Neural crest cell (in vitro differentiated cells): Measurements from ENCODE around the gene DHFR. TPM values are rescaled to one million over a fixed set of nuclear protein-coding genes. Genes with fewer than 3 reads are reported as not detected.

Source experiments
- DNase-seq: peaks from one replicate; pipeline ENCODE4 v3.0.0; 2021; ENCODE audit warnings: low read depth, mixed read lengths, low spot score
- H3K27ac Mint-ChIP-seq: one replicate; pipeline ENCODE4 v1.8.0; 2021; ENCODE audit warnings: mild to moderate bottlenecking, mixed read lengths; ENCODE audit not compliant: unreplicated experiment
- H3K27me3 Mint-ChIP-seq: 2 replicates; pipeline ENCODE4 v1.8.0; 2021; ENCODE audit warnings: low read depth, mild to moderate bottlenecking, mixed read lengths
- H3K36me3 Mint-ChIP-seq: 2 replicates; pipeline ENCODE4 v1.8.0; 2021; ENCODE audit warnings: low read depth, mild to moderate bottlenecking, mixed read lengths
- H3K4me1 Mint-ChIP-seq: 2 replicates; pipeline ENCODE4 v1.8.0; 2021; ENCODE audit warnings: mixed read lengths
- H3K4me3 Mint-ChIP-seq: one replicate; pipeline ENCODE4 v1.8.0; 2021; ENCODE audit warnings: mild to moderate bottlenecking, mixed read lengths
- H3K9me3 Mint-ChIP-seq: 2 replicates; pipeline ENCODE4 v1.8.0; 2021; ENCODE audit warnings: mixed read lengths
- CTCF ChIP-seq: fragments of 200-600 bp; sonication (generic); conservative IDR thresholded peaks from 2 replicates; pipeline ENCODE4 v1.5.0; 2021; ENCODE audit warnings: antibody characterized with exemption, mild to moderate bottlenecking
- total RNA-seq: library from RNA; stranded (reverse); gene quantifications from 2 replicates; pipeline ENCODE4 v1.2.1, GENCODE V29; 2021

DHFR gene
- total RNA-seq, 1 donor from 2014 or later = 112 TPM

- TF ChIP-seq CTCF = no peak
- no peak overlapping the region for H3K4me3 Mint-ChIP-seq
- H3K36me3 Mint-ChIP-seq = peaks cover 3% of the 10 kb centered on the region
- H3K4me1 Mint-ChIP-seq = no peaks in the 10 kb centered on the region
- no peaks in the 10 kb centered on the region for H3K9me3 Mint-ChIP-seq
- no peaks in the 10 kb centered on the region for H3K27me3 Mint-ChIP-seq
- DNase-seq = no peak
- no peak overlapping the region for H3K27ac Mint-ChIP-seq
Observed at GRCh38 chr5:80623999-80624398, 30.8 kb downstream of the DHFR start.

- TF ChIP-seq CTCF = no peak
- Mint-ChIP-seq H3K27me3 (no peaks in the 10 kb centered on the region), H3K4me3 (no peak overlapping the region), H3K27ac (no peak overlapping the region), H3K36me3 (peaks cover 6% of the 10 kb centered on the region), H3K9me3 (no peaks in the 10 kb centered on the region), H3K4me1 (no peaks in the 10 kb centered on the region)
- no peak for DNase-seq
Observed at GRCh38 chr5:80622756-80623155, 32.0 kb downstream of the DHFR start.

GRCh38 chr5:80620211-80620610, 34.6 kb downstream of the DHFR start:
- no peaks in the 10 kb centered on the region for H3K9me3 Mint-ChIP-seq
- H3K27me3 Mint-ChIP-seq = no peaks in the 10 kb centered on the region
- peaks cover 6% of the 10 kb centered on the region for H3K36me3 Mint-ChIP-seq
- no peak for TF ChIP-seq CTCF
- H3K27ac Mint-ChIP-seq = no peak overlapping the region
- H3K4me3 Mint-ChIP-seq = no peak overlapping the region
- DNase-seq = no peak
- H3K4me1 Mint-ChIP-seq = peaks cover 15% of the 10 kb centered on the region

GRCh38 chr5:80619086-80619485, 35.7 kb downstream of the DHFR start:
- H3K27me3 Mint-ChIP-seq = no peaks in the 10 kb centered on the region
- no peak overlapping the region for H3K4me3 Mint-ChIP-seq
- H3K4me1 Mint-ChIP-seq = peaks cover 20% of the 10 kb centered on the region
- H3K36me3 Mint-ChIP-seq = peaks cover 6% of the 10 kb centered on the region
- no peak for DNase-seq
- no peak for TF ChIP-seq CTCF
- H3K9me3 Mint-ChIP-seq = no peaks in the 10 kb centered on the region
- no peak overlapping the region for H3K27ac Mint-ChIP-seq

- Mint-ChIP-seq H3K4me1 (peaks cover 20% of the 10 kb centered on the region), H3K4me3 (no peak overlapping the region), H3K27me3 (no peaks in the 10 kb centered on the region), H3K36me3 (peaks cover 6% of the 10 kb centered on the region), H3K27ac (no peak overlapping the region), H3K9me3 (no peaks in the 10 kb centered on the region)
- no peak for DNase-seq
- no peak for TF ChIP-seq CTCF
Observed at GRCh38 chr5:80618438-80618837, 36.3 kb downstream of the DHFR start.
